Medulla oblongata (tissue), 1 donor: ENCODE measurements around the gene ATP1A4.

Experiments used
- DNase-seq: peaks from one replicate; pipeline ENCODE4 v3.0.0-alpha.2; 2015; ENCODE audit errors: extremely low spot score

The ATP1A4 gene

GRCh38 chr1:160227561-160227960 is 76.2 kb downstream of the ATP1A4 start:
- no peak for DNase-seq

DNA sequence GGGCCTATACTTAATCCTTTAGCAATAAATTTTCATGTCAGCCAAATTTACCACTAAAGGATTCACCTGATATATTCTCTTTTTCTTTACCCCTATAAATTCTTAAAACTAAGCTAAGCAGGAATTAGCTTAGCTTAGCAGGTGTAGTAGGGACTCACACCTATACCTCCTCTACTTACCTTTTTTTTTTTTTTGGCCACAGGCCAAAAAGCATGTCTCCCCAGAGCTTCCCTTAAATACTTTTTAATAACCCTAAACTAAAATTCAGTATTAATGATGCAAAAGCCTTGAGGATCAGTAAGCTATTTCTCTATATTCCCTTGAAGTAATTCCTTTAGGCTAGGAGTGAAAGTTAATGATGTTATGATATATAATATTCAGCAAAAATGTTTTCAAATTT is 77.0 kb downstream of the ATP1A4 start:
- no peak for DNase-seq

DNA sequence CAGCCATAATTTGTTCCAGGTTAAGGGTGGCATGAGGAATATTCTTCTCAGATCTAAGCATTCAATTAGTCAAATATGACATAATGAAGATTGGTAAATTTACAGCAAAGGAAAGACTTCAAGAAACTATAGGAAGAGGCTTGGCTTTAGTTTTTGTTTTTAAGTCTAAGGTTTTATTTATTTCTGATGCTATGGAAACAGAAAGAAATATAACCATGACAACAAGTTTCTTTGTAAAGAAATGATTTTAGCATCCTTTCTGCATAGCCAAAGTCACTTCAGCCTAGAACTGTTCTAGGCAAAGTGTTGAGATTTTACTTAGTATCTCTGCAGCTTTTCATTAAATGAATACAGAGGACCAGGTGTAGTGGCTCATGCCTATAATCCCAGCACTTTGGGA is 81.5 kb downstream of the ATP1A4 start:
- DNase-seq, result no peak
